ENCODE measurements around the gene ZBTB7C.
A peak's percentile ranks its signal among the peaks of the same experiment; 100 is the strongest.

Gene ZBTB7C

DNA sequence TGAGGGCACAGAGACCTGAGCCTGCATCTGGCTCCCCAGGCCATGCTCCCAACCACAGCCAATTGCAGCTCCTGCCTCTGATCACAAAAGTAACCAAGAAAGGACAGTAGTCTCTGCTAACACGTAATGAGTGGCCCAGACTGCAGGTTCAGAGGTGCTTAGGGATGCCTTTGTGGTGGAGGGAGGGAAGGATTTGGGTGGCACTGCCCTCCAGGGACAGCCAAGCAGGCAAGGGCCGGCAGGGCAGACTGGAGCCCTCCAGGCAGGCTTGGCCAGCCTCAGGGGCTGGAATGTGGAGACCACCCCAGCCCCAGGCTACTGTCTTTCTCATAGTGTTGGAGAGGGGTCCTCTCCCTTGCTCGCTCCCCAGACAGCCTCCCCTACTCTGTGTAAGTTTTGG is 364.2 kb downstream of the ZBTB7C start:
- H3K27me3 Mint-ChIP-seq (ENCODE audit: low read depth), result no peaks in the 10 kb centered on the region
- H3K9me3 Mint-ChIP-seq, result peaks cover 6% of the 10 kb centered on the region
- H3K36me3 Mint-ChIP-seq (ENCODE audit: low read depth), result peaks cover 9% of the 10 kb centered on the region
- peaks cover 11% of the 10 kb centered on the region for H3K4me1 Mint-ChIP-seq
- H3K4me3 Mint-ChIP-seq, result no peak overlapping the region
- TF ChIP-seq, protein P1, sequence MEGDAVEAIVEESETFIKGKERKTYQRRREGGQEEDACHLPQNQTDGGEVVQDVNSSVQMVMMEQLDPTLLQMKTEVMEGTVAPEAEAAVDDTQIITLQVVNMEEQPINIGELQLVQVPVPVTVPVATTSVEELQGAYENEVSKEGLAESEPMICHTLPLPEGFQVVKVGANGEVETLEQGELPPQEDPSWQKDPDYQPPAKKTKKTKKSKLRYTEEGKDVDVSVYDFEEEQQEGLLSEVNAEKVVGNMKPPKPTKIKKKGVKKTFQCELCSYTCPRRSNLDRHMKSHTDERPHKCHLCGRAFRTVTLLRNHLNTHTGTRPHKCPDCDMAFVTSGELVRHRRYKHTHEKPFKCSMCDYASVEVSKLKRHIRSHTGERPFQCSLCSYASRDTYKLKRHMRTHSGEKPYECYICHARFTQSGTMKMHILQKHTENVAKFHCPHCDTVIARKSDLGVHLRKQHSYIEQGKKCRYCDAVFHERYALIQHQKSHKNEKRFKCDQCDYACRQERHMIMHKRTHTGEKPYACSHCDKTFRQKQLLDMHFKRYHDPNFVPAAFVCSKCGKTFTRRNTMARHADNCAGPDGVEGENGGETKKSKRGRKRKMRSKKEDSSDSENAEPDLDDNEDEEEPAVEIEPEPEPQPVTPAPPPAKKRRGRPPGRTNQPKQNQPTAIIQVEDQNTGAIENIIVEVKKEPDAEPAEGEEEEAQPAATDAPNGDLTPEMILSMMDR (IDR thresholded peaks at IDR 0.05; ENCODE audit: unreplicated experiment in 3 of 3), result no peak
- no peak overlapping the region for H3K27ac Mint-ChIP-seq

DNA sequence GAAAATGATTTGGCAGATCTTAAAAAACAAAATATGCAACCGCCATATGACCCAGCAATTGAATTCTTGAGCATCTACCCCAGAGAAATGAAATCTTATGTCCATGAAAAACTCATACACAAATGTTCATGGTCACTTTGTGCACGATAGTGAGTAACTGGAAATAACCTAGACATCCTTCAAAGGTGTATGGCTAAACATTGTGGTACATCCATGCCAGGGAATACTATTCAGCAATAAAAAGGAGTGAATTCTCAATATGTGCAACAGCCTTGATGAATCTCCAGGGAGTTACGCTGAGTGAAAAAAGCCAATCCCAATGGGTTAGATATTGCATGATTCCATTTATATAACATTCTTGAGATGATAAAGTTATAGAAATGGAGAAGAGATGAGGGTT is 366.0 kb downstream of the ZBTB7C start:
- H3K36me3 Mint-ChIP-seq (ENCODE audit: low read depth), result peaks cover 9% of the 10 kb centered on the region
- peak overlapping the region in 1 of 3 experiments; percentile 57 for H3K27ac Mint-ChIP-seq
- H3K27me3 Mint-ChIP-seq (ENCODE audit: low read depth), result no peaks in the 10 kb centered on the region
- H3K4me1 Mint-ChIP-seq, result peaks cover 11% of the 10 kb centered on the region
- peaks cover 6% of the 10 kb centered on the region for H3K9me3 Mint-ChIP-seq
- TF ChIP-seq, protein P1 (IDR thresholded peaks at IDR 0.05; ENCODE audit: unreplicated experiment in 3 of 3), result no peak
- no peak overlapping the region for H3K4me3 Mint-ChIP-seq

DNA sequence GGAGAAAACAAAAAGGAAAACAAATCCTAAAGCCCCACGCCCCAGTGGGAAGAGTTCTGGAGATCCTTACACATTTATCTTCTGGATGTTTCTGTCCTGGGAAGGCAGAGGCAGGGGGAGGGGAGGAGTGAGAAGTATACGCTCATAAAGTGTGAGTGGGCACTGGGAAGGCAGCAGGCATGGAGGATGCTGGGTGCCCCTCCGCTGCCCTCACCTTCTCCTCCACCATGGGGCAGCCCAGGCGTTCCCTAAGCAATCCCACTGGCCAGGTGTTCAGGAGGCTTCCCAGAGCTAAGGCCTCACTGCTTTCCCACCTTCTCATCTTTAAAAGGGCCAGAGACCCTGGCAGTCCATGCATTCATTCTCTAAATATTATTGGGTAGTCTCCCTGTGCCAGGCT is 366.8 kb downstream of the ZBTB7C start:
- H3K9me3 Mint-ChIP-seq, result peaks cover 6% of the 10 kb centered on the region
- peaks cover 16% of the 10 kb centered on the region for H3K4me1 Mint-ChIP-seq
- no peak overlapping the region for H3K4me3 Mint-ChIP-seq
- peaks cover 9% of the 10 kb centered on the region for H3K36me3 Mint-ChIP-seq (ENCODE audit: low read depth)
- H3K27ac Mint-ChIP-seq, result peak overlapping the region in 1 of 3 experiments; percentile 6
- TF ChIP-seq, protein P1 (IDR thresholded peaks at IDR 0.05; ENCODE audit: unreplicated experiment in 3 of 3), result no peak
- H3K27me3 Mint-ChIP-seq (ENCODE audit: low read depth), result no peaks in the 10 kb centered on the region

DNA sequence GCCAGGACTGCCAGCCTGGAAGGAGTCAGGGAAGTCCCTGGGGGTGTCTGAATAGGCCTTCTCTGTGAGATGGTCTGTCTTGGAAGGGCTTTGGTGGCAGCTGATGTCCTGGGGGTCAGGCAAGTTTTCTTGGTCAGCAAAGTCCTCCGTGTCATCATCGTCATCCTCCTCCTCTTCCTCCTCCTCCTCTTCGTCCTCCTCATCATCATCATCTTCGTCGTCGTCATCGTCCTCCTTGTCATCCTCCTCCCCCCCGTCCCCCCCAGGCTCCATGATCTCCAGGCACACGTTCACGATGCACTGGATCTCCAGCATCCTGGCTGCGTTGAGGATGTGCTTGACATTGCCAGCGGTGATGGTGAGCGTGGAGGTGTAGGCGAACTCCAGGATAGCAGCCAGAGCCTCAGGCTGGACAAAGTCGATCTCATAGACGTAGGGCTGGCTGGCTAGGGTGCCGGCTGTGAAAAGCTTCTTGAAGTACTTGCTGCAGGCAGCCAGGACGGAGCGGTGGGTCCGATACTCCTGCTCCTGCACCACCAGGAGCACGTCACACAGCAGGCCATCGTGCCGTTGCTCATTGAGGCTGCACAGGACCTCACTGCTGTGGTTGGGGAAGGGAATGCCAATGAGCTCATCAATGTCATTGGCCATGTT is 368.6 kb downstream of the ZBTB7C start:
- Mint-ChIP-seq H3K27me3 (ENCODE audit: low read depth) (peaks cover 5% of the 10 kb centered on the region), H3K27ac (no peak overlapping the region), H3K4me3 (no peak overlapping the region), H3K36me3 (ENCODE audit: low read depth) (peaks cover 9% of the 10 kb centered on the region), H3K9me3 (peaks cover 3% of the 10 kb centered on the region), H3K4me1 (peaks cover 19% of the 10 kb centered on the region)
- TF ChIP-seq, protein P1 (IDR thresholded peaks at IDR 0.05; ENCODE audit: unreplicated experiment in 3 of 3), result no peak

DNA sequence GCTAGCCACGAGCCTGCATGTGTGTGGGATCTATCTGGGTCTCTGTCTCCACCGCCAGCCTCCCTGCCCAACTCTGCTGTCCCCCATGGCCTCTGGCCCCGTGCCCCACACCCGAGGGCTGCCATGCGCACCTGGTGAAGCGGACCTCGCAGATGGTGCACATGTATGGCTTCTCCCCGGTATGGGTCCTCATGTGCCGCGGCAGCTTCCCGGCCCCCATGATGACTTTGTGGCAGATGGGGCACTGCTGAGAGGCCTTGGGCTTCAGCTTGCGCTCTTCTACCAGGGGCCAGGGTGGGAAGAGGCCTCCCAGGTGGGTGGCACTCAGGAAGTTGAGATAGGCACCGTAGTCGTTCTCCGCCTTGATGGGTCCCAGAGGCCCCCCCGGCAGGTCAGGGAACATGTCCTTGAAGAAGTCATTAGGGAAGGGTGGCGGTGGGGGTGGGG is 369.4 kb downstream of the ZBTB7C start:
- H3K27ac Mint-ChIP-seq, result no peak overlapping the region
- TF ChIP-seq, protein P1 (IDR thresholded peaks at IDR 0.05; ENCODE audit: unreplicated experiment in 3 of 3), result no peak
- H3K36me3 Mint-ChIP-seq (ENCODE audit: low read depth), result peaks cover 9% of the 10 kb centered on the region
- peaks cover 23% of the 10 kb centered on the region for H3K4me1 Mint-ChIP-seq
- peaks cover 3% of the 10 kb centered on the region for H3K9me3 Mint-ChIP-seq
- H3K4me3 Mint-ChIP-seq, result no peak overlapping the region
- peaks cover 5% of the 10 kb centered on the region for H3K27me3 Mint-ChIP-seq (ENCODE audit: low read depth)

DNA sequence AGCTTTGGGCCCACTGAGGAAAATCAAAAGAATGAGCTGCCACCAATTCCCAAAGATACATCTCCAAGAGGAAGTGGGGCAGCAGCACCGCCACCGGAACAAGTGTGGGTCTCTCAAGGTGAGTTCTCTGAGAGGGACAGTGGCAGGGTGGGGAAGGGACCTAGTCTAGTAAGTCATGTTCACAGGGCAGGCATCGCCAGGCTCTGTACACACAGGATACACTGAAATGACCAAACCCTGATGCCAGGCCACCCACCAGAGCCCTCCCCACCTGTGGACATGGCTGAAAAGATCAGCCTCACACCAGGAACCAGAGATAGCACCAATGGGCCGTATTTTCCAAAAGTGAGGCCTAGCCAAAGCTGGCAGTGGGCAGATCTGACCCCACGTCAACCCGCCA is 370.5 kb downstream of the ZBTB7C start:
- no peak overlapping the region for H3K4me3 Mint-ChIP-seq
- peaks cover 3% of the 10 kb centered on the region for H3K9me3 Mint-ChIP-seq
- H3K27ac Mint-ChIP-seq, result peak overlapping the region in 2 of 3 experiments; percentile 48 to 96
- TF ChIP-seq, protein P1 (IDR thresholded peaks at IDR 0.05; ENCODE audit: unreplicated experiment in 3 of 3), result no peak
- peaks cover 5% of the 10 kb centered on the region for H3K27me3 Mint-ChIP-seq (ENCODE audit: low read depth)
- peaks cover 9% of the 10 kb centered on the region for H3K36me3 Mint-ChIP-seq (ENCODE audit: low read depth)
- H3K4me1 Mint-ChIP-seq, result peaks cover 33% of the 10 kb centered on the region

Measured in nephron (organoid).